Adrenal gland (tissue), 12 donors: Measurements from ENCODE around the gene CNKSR3. TPM values are rescaled to one million over a fixed set of nuclear protein-coding genes. Genes with fewer than 3 reads are reported as not detected.

ENCODE experiments used
- DNase-seq, 7 donors: peaks; one replicate each; pipeline ENCODE4 v3.0.0-alpha.2; 2019 to 2020
- H3K27ac ChIP-seq, 5 donors: fragments of 200-600 bp; sonication (generic) in 4 of 5; 1 replicate in 3 of 5; 2 replicates in 2 of 5; pipeline versions ENCODE4 v1.5.1 to v1.8.0; 2016 to 2020; ENCODE audit warnings: mild to moderate bottlenecking in 1 of 5
- H3K27me3 ChIP-seq: fragments of 200-600 bp; 2 replicates; pipeline ENCODE4 v1.8.0; 2021
- H3K36me3 ChIP-seq, 2 donors: fragments of 200-600 bp; replicated peaks in 1 of 2; 1 replicate in 1 of 2; 2 replicates in 1 of 2; pipeline versions ENCODE4 v1.5.1 to v1.8.0; 2018 to 2022
- H3K4me1 ChIP-seq, 2 donors: fragments of 200-600 bp; replicated peaks in 1 of 2; 1 replicate in 1 of 2; 2 replicates in 1 of 2; pipeline versions ENCODE4 v1.5.1 to v1.8.0; 2018 to 2021
- H3K4me3 ChIP-seq, 4 donors: fragments of 200-600 bp; sonication (generic) in 3 of 4; one replicate each; pipeline ENCODE4 v1.5.1; 2016 to 2018
- H3K9me3 ChIP-seq, 3 donors: fragments of 200-600 bp; sonication (generic) in 1 of 3; replicated peaks in 1 of 3; 1 replicate in 2 of 3; 2 replicates in 1 of 3; pipeline versions ENCODE4 v1.5.1 to v1.8.0; 2016 to 2021
- CTCF ChIP-seq, 6 experiments: fragments of 450-650 bp in 4 of 6; fragments of 200-600 bp in 2 of 6; sonication (generic) in 1 of 6; IDR thresholded peaks; 1 replicate in 5 of 6; 2 replicates in 1 of 6; pipeline versions ENCODE4 v1.5.1 to v1.8.0; 2016 to 2021; ENCODE audit warnings: antibody characterized with exemption in 6 of 6, mild to moderate bottlenecking in 2 of 6, moderate library complexity in 1 of 6
- POLR2A ChIP-seq, 2 donors: fragments of 450-650 bp; IDR thresholded peaks; one replicate each; pipeline ENCODE4 v1.6.1; 2017; ENCODE audit warnings: antibody characterized with exemption in 2 of 2, mild to moderate bottlenecking in 2 of 2, moderate library complexity in 1 of 2
- WGBS, 4 donors: extraction: QIAGEN DNeasy Blood & Tissue Kit in 2 of 4; methylation state at CpG; one replicate each; pipeline versions ENCODE4 v1.1.5 to v1.1.7; 2013 to 2017; 5-methylcytosine and 5-hydroxymethylcytosine counted together
- intact Hi-C, 2 donors: fragments of 100-400 bp; cut with DNase I; formaldehyde crosslinking; loops; one replicate each; pipeline versions ENCODE4 v1.14.1 to v1.15.0; 2022 to 2023
- polyA plus RNA-seq, 3 donors: library from polyadenylated mRNA; stranded (reverse); fragments of 200-250 nt in 2 of 3; fragments of 350-450 nt in 1 of 3; fragmentation: Illumina TruSeq in 1 of 3; extraction: RNeasy Lipid Tissue Mini Kit (QIAGEN cat#74804) in 1 of 3; gene quantifications; one replicate each; pipeline ENCODE4 v1.2.3, GENCODE V29; 2013 to 2014
- total RNA-seq, 9 donors: library from RNA; depleted of rRNA in 4 of 9; stranded (reverse); fragments of >200 nt in 4 of 9; fragments of 120-200 nt in 1 of 9; fragmentation: NEBNext Ultra II Directional in 1 of 9; extraction: Animal tissue kit (Norgen Biotek cat#: 25700) in 1 of 9; gene quantifications; one replicate each; pipeline versions ENCODE4 v1.1.0 to v1.2.4, GENCODE V29; 2013 to 2023
- donor health status: healthy with polysubstance abuse.
- donor health status: Bipolar disorder and iron deficiency.
- donor health status: DM: yes; HTN: yes; CAD: no.
- donor health status: DM: no; HTN: no; CAD: no.
- donor health status: DM: no; HTN: no; CAD: no.
- donor health status: DM: yes; HTN: yes; CAD: no.

Gene CNKSR3
- total and polyA plus RNA-seq, 12 donors = 1.1 to 10.7 (median 2.5) TPM

DNA sequence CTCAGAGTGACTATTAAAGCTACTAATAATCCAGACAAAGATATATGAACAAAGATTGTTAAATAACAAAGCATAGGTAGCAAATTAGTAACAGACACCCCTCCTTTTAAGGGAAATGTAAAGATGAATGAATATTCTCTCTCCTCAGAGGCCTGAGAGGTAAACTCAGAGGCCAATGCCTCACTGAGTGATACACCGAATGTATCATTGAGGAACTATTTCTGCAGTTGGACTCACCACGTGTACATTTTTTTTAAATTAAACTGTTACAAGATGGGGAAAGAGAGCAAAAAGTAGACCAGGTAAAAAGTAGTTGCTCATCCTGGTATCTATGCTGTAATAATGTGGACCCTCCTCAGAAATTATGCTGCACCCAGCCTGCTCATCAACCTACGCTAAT is 81.6 kb downstream of the CNKSR3 start:
- WGBS, 4 donors = 90 to 95% (median 93%) methylated on average over 3 of the region's 3 CpGs
- Histone ChIP-seq H3K27me3 (no peaks in the 10 kb centered on the region), H3K4me3 (no peak overlapping the region), H3K4me1 (peaks cover 0 to 10% of the 10 kb centered on the region in 2 donors), H3K36me3 (no peaks in the 10 kb centered on the region), H3K27ac (no peak overlapping the region), H3K9me3 (no peaks in the 10 kb centered on the region)
- no peak for TF ChIP-seq CTCF (IDR thresholded peaks at IDR 0.05)
- no peak for TF ChIP-seq POLR2A (IDR thresholded peaks at IDR 0.05)
- no peak for DNase-seq
- intact Hi-C loops = no loop called here

GRCh38 chr6:154427446-154427845 is 83.0 kb downstream of the CNKSR3 start:
- no peaks in the 10 kb centered on the region for H3K27me3 ChIP-seq
- H3K4me3 ChIP-seq = no peak overlapping the region
- H3K36me3 ChIP-seq = no peaks in the 10 kb centered on the region
- no peak overlapping the region for H3K27ac ChIP-seq
- TF ChIP-seq CTCF (IDR thresholded peaks at IDR 0.05) (no peak), POLR2A (IDR thresholded peaks at IDR 0.05) (no peak)
- peaks cover 0 to 10% of the 10 kb centered on the region in 2 donors for H3K4me1 ChIP-seq
- DNase-seq = no peak
- H3K9me3 ChIP-seq = no peaks in the 10 kb centered on the region
- intact Hi-C loops = no loop called here

DNA sequence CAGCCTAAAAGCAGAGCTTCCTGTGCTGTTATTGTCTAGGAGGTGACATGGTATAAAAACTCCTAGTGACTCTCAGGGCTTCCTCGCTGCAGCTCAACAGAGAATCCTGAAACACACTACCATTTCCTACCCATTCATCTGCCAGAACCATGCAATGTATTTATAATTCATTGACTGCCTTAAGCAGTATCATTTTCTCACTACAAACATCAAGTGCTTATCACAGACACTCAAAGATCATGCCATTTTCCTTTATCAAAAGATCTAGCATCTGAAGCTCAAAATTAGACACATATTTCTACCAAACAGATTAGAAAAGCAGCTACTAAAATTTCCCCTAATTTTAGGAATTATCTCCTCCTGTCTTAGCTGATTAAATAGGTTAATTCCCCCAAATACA is 83.5 kb downstream of the CNKSR3 start:
- TF ChIP-seq POLR2A (IDR thresholded peaks at IDR 0.05) = no peak
- TF ChIP-seq CTCF (IDR thresholded peaks at IDR 0.05) = no peak
- no peak for DNase-seq
- H3K36me3 ChIP-seq = no peaks in the 10 kb centered on the region
- no peaks in the 10 kb centered on the region for H3K9me3 ChIP-seq
- no peaks in the 10 kb centered on the region for H3K27me3 ChIP-seq
- H3K4me3 ChIP-seq = no peak overlapping the region
- intact Hi-C loops = no loop called here
- WGBS, 4 donors = 74 to 91% (median 84%) methylated on average over 1 of the region's 1 CpG
- H3K27ac ChIP-seq = no peak overlapping the region
- H3K4me1 ChIP-seq = peaks cover 0 to 10% of the 10 kb centered on the region in 2 donors

- Histone ChIP-seq H3K27ac (no peak overlapping the region), H3K4me3 (no peak overlapping the region), H3K36me3 (no peaks in the 10 kb centered on the region), H3K9me3 (no peaks in the 10 kb centered on the region), H3K27me3 (no peaks in the 10 kb centered on the region), H3K4me1 (peaks cover 0 to 2% of the 10 kb centered on the region in 2 donors)
- intact Hi-C loops = no loop called here
- no peak for DNase-seq
- no peak for TF ChIP-seq CTCF (IDR thresholded peaks at IDR 0.05)
- TF ChIP-seq POLR2A (IDR thresholded peaks at IDR 0.05) = no peak
- WGBS, 4 donors = 80 to 90% (median 82%) methylated on average over 4 of the region's 4 CpGs
Observed at GRCh38 chr6:154425034-154425433, 85.5 kb downstream of the CNKSR3 start.
